Left lung (tissue), 10 donors: Measurements from ENCODE around the gene TPRG1. TPM values are rescaled to one million over a fixed set of nuclear protein-coding genes. Genes with fewer than 3 reads are reported as not detected.

Experiments
- ATAC-seq: fragments of 200-7000 bp; cut with Tn5 transposase; one replicate; pipeline ENCODE4 v1.9.1; 2020; ENCODE audit warnings: moderate library complexity
- DNase-seq, 4 donors: peaks; one replicate each; pipeline ENCODE4 v3.0.0-alpha.2; 2013 to 2020
- H3K27ac ChIP-seq, 2 donors: fragments of 200-600 bp; sonication (generic) in 1 of 2; one replicate each; pipeline versions ENCODE4 v1.5.0 to v1.8.0; 2020 to 2021
- H3K27me3 ChIP-seq, 2 donors: fragments of 200-600 bp; sonication (generic) in 1 of 2; one replicate each; pipeline versions ENCODE4 v1.5.0 to v1.8.0; 2020 to 2021
- H3K36me3 ChIP-seq, 2 donors: fragments of 200-600 bp; sonication (generic) in 1 of 2; one replicate each; pipeline versions ENCODE4 v1.5.0 to v1.8.0; 2020 to 2021
- H3K4me1 ChIP-seq, 2 donors: fragments of 200-600 bp; one replicate each; pipeline ENCODE4 v1.8.0; 2021
- H3K4me3 ChIP-seq, 2 donors: fragments of 200-600 bp; sonication (generic) in 1 of 2; one replicate each; pipeline versions ENCODE4 v1.5.0 to v1.8.0; 2020 to 2021; ENCODE audit warnings: mild to moderate bottlenecking in 1 of 2
- H3K9me3 ChIP-seq, 2 donors: fragments of 200-600 bp; sonication (generic) in 1 of 2; one replicate each; pipeline versions ENCODE4 v1.5.0 to v1.8.0; 2020 to 2021
- CTCF ChIP-seq, 2 donors: fragments of 200-600 bp; sonication (generic) in 1 of 2; IDR thresholded peaks; one replicate each; pipeline versions ENCODE4 v1.5.0 to v1.8.0; 2021; ENCODE audit warnings: antibody characterized with exemption in 2 of 2
- intact Hi-C, 2 donors: fragments of 100-400 bp; cut with DNase I; formaldehyde crosslinking; loops; one replicate each; pipeline versions ENCODE4 v1.11.2 to v1.14.2; 2022
- polyA plus RNA-seq, 6 donors: library from polyadenylated mRNA; unstranded; fragments of 120-200 nt; gene quantifications; one replicate each; pipeline ENCODE4 v1.2.1, GENCODE V29; 2013; ENCODE audit not compliant: insufficient read length in 6 of 6
- total RNA-seq, 2 donors: library from RNA; stranded (reverse); fragmentation: NEBNext Ultra II Directional; extraction: Animal tissue kit (Norgen Biotek cat#: 25700); gene quantifications; one replicate each; pipeline ENCODE4 v1.2.1, GENCODE V29; 2021
- donor health status: DM: no; HTN: yes; CAD: no.
- donor health status: DM: no; HTN: no; CAD: no.

The TPRG1 gene
- total and polyA plus RNA-seq, 8 donors = 0.52 to 12.8 (median 0.85) TPM

DNA sequence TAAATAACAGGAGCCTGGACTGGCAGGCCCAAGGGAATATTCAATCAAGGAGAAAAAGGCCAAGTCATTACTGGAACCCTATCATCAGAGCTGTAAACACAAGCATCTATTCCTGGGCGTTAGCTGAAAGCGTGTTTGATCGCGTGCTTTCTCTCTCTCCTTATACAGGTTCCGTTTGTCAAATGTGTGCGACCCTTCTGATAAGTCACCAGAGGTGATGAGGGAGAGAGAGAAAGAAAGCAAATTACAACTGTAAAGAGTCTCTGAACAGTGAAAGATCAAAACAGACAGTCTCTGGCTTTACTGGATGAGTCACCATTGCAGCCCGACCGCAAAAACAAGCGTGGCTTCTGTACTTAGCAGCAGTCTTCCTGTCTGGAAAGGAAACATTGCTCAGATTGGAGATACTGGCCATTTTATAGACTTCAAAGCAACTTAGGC is 39.5 kb upstream of the TPRG1 start:
- H3K36me3 ChIP-seq = no peaks in the 10 kb centered on the region
- no peak for TF ChIP-seq CTCF (IDR thresholded peaks at IDR 0.05)

GRCh38 chr3:189132839-189133238 is 38.9 kb upstream of the TPRG1 start:
- no peak for TF ChIP-seq CTCF (IDR thresholded peaks at IDR 0.05)
- H3K27me3 ChIP-seq = no peaks in the 10 kb centered on the region
- H3K4me1 ChIP-seq = peaks cover 0 to 18% of the 10 kb centered on the region in 2 donors
- no peak for ATAC-seq
- no peaks in the 10 kb centered on the region for H3K9me3 ChIP-seq
- intact Hi-C loops = loop anchor here in 1 of 2 donors (10.0 kb wide), 1 partner anchor 158 kb away; no protein-coding TSS in a partner anchor
- H3K27ac ChIP-seq = peak overlapping the region; percentile 40 to 77
- no peak for DNase-seq
- H3K4me3 ChIP-seq = no peak overlapping the region
- no peaks in the 10 kb centered on the region for H3K36me3 ChIP-seq

More for the DNA sequence above, 39.5 kb upstream of the TPRG1 start:
- Histone ChIP-seq H3K4me3 (no peak overlapping the region), H3K9me3 (no peaks in the 10 kb centered on the region), H3K27me3 (no peaks in the 10 kb centered on the region), H3K27ac (peak overlapping the region; percentile 40 to 77), H3K4me1 (peaks cover 0 to 18% of the 10 kb centered on the region in 2 donors)
- intact Hi-C loops = loop anchor here in 1 of 2 donors (10.0 kb wide), 1 partner anchor 157 kb away; no protein-coding TSS in a partner anchor
- DNase-seq (peak in 2 of 4 donors; percentile 60 to 74), ATAC-seq (peak; percentile 82)

GRCh38 chr3:189133768-189134167 is 38.0 kb upstream of the TPRG1 start:
- intact Hi-C loops = loop anchor here in 1 of 2 donors (10.0 kb wide), 1 partner anchor 159 kb away; no protein-coding TSS in a partner anchor
- no peak for TF ChIP-seq CTCF (IDR thresholded peaks at IDR 0.05)
- peak; percentile 51 for ATAC-seq

DNA sequence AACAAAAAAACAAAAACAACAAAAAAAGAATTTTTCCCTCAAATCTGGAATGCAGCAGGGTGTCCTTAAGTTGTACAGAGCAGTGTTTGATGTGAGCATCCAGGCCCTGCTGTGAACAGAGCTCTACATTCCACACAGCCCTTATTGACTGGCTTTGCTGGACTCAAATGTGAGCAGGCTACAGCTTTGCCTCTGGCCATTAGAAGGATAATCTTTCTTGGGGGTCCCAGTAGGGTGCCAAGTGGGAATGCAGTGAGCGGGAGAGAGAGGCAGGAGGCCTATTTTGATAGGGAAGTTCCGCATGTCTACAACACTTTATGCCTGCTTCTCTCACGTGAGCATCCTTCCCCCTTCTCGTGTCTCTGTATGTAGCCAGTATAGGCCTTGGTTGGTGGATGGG is 34.4 kb upstream of the TPRG1 start:
- Histone ChIP-seq H3K36me3 (no peaks in the 10 kb centered on the region), H3K4me1 (peaks cover 0 to 9% of the 10 kb centered on the region in 2 donors), H3K27ac (no peak overlapping the region), H3K4me3 (no peak overlapping the region), H3K9me3 (no peaks in the 10 kb centered on the region), H3K27me3 (no peaks in the 10 kb centered on the region)
- DNase-seq = no peak
- no peak for ATAC-seq
- intact Hi-C loops = loop anchor here in 1 of 2 donors (10.0 kb wide), 1 partner anchor 163 kb away; no protein-coding TSS in a partner anchor
- TF ChIP-seq CTCF (IDR thresholded peaks at IDR 0.05) = no peak

More at GRCh38 chr3:189133768-189134167, 38.0 kb upstream of the TPRG1 start:
- Histone ChIP-seq H3K27ac (no peak overlapping the region), H3K4me3 (no peak overlapping the region), H3K4me1 (peaks cover 0 to 18% of the 10 kb centered on the region in 2 donors), H3K9me3 (no peaks in the 10 kb centered on the region), H3K27me3 (no peaks in the 10 kb centered on the region), H3K36me3 (no peaks in the 10 kb centered on the region)
- no peak for DNase-seq

- Histone ChIP-seq H3K4me1 (peaks cover 0 to 12% of the 10 kb centered on the region in 2 donors), H3K4me3 (no peak overlapping the region), H3K36me3 (no peaks in the 10 kb centered on the region), H3K27ac (peak overlapping the region in 1 of 2 donors; percentile 3), H3K27me3 (no peaks in the 10 kb centered on the region), H3K9me3 (no peaks in the 10 kb centered on the region)
- ATAC-seq (peak; percentile 47), DNase-seq (no peak)
- intact Hi-C loops = loop anchor here in 1 of 2 donors (10.0 kb wide), 1 partner anchor 164 kb away; no protein-coding TSS in a partner anchor
- no peak for TF ChIP-seq CTCF (IDR thresholded peaks at IDR 0.05)
These were observed 32.7 kb upstream of the TPRG1 start for GRCh38 chr3:189138901-189139610.
